Activated T-cell treated with anti-CD3 and anti-CD28 coated beads, Interleukin-2, amount 50 U/mL, for 24 hours (primary cell): ENCODE data around the gene PSTPIP1.

Experiments
- DNase-seq: peaks from one replicate; pipeline ENCODE4 v3.0.0-alpha.2; 2020
- H3K27ac Mint-ChIP-seq: 2 replicates; pipeline ENCODE4 v1.8.0; 2020; ENCODE audit warnings: mild to moderate bottlenecking, mixed read lengths
- H3K27me3 Mint-ChIP-seq: 2 replicates; pipeline ENCODE4 v1.8.0; 2020; ENCODE audit warnings: mixed read lengths
- H3K36me3 Mint-ChIP-seq: 2 replicates; pipeline ENCODE4 v1.8.0; 2020; ENCODE audit warnings: low read depth, mixed read lengths
- H3K4me1 Mint-ChIP-seq: 2 replicates; pipeline ENCODE4 v1.8.0; 2020; ENCODE audit warnings: low read depth, mixed read lengths
- H3K4me3 Mint-ChIP-seq: 2 replicates; pipeline ENCODE4 v1.8.0; 2020; ENCODE audit warnings: mild to moderate bottlenecking, moderate library complexity, mixed read lengths
- H3K9me3 Mint-ChIP-seq: 2 replicates; pipeline ENCODE4 v1.8.0; 2020; ENCODE audit warnings: mixed read lengths

PSTPIP1 gene

GRCh38 chr15:77024273-77025082 is 29.6 kb downstream of the PSTPIP1 start:
- Mint-ChIP-seq H3K27me3 (no peaks in the 10 kb centered on the region), H3K36me3 (peaks cover 92% of the 10 kb centered on the region), H3K9me3 (no peaks in the 10 kb centered on the region), H3K4me1 (peaks cover 57% of the 10 kb centered on the region), H3K4me3 (no peak overlapping the region), H3K27ac (peak overlapping the region; percentile 95)
- DNase-seq: peak; percentile 84

- H3K36me3 Mint-ChIP-seq: peaks cover 92% of the 10 kb centered on the region
- DNase-seq: peak; percentile 17
These were observed 30.4 kb downstream of the PSTPIP1 start for GRCh38 chr15:77025083-77025901.

GRCh38 chr15:77025941-77026411 is 31.1 kb downstream of the PSTPIP1 start:
- Mint-ChIP-seq H3K27ac (peak overlapping the region; percentile 82), H3K27me3 (no peaks in the 10 kb centered on the region), H3K36me3 (peaks cover 86% of the 10 kb centered on the region), H3K9me3 (no peaks in the 10 kb centered on the region), H3K4me3 (no peak overlapping the region), H3K4me1 (peaks cover 44% of the 10 kb centered on the region)
- peak; percentile 25 for DNase-seq

More at GRCh38 chr15:77025083-77025901, 30.4 kb downstream of the PSTPIP1 start:
- H3K9me3 Mint-ChIP-seq: no peaks in the 10 kb centered on the region
- H3K4me3 Mint-ChIP-seq: no peak overlapping the region
- H3K4me1 Mint-ChIP-seq: peaks cover 50% of the 10 kb centered on the region
- H3K27me3 Mint-ChIP-seq: no peaks in the 10 kb centered on the region
- H3K27ac Mint-ChIP-seq: peak overlapping the region; percentile 82

- H3K27ac Mint-ChIP-seq: peak overlapping the region; percentile 82
- no peaks in the 10 kb centered on the region for H3K27me3 Mint-ChIP-seq
- H3K4me1 Mint-ChIP-seq: peaks cover 37% of the 10 kb centered on the region
- H3K36me3 Mint-ChIP-seq: peaks cover 85% of the 10 kb centered on the region
- no peak overlapping the region for H3K4me3 Mint-ChIP-seq
- DNase-seq: peak; percentile 23
- H3K9me3 Mint-ChIP-seq: no peaks in the 10 kb centered on the region
These were observed 31.7 kb downstream of the PSTPIP1 start for GRCh38 chr15:77026501-77027110.

GRCh38 chr15:77027111-77027696 is 32.3 kb downstream of the PSTPIP1 start:
- DNase-seq: no peak
- Mint-ChIP-seq H3K4me1 (peaks cover 31% of the 10 kb centered on the region), H3K27me3 (no peaks in the 10 kb centered on the region), H3K36me3 (peaks cover 85% of the 10 kb centered on the region), H3K9me3 (no peaks in the 10 kb centered on the region), H3K4me3 (no peak overlapping the region), H3K27ac (peak overlapping the region; percentile 82)

GRCh38 chr15:77027697-77028450 is 32.9 kb downstream of the PSTPIP1 start:
- H3K4me1 Mint-ChIP-seq: peaks cover 25% of the 10 kb centered on the region
- no peaks in the 10 kb centered on the region for H3K27me3 Mint-ChIP-seq
- H3K27ac Mint-ChIP-seq: peak overlapping the region; percentile 82
- no peak overlapping the region for H3K4me3 Mint-ChIP-seq
- H3K36me3 Mint-ChIP-seq: peaks cover 85% of the 10 kb centered on the region
- DNase-seq: no peak
- no peaks in the 10 kb centered on the region for H3K9me3 Mint-ChIP-seq

- no peaks in the 10 kb centered on the region for H3K9me3 Mint-ChIP-seq
- no peaks in the 10 kb centered on the region for H3K27me3 Mint-ChIP-seq
- peak overlapping the region; percentile 79 for H3K27ac Mint-ChIP-seq
- H3K36me3 Mint-ChIP-seq: peaks cover 84% of the 10 kb centered on the region
- H3K4me1 Mint-ChIP-seq: peaks cover 17% of the 10 kb centered on the region
- no peak for DNase-seq
- no peak overlapping the region for H3K4me3 Mint-ChIP-seq
These were observed 33.7 kb downstream of the PSTPIP1 start for GRCh38 chr15:77028451-77029165.

- Mint-ChIP-seq H3K4me1 (peaks cover 10% of the 10 kb centered on the region), H3K36me3 (peaks cover 83% of the 10 kb centered on the region), H3K27ac (peak overlapping the region; percentile 79), H3K27me3 (no peaks in the 10 kb centered on the region), H3K4me3 (no peak overlapping the region), H3K9me3 (no peaks in the 10 kb centered on the region)
- DNase-seq: no peak
These were observed 34.5 kb downstream of the PSTPIP1 start for GRCh38 chr15:77029166-77030047.

- no peaks in the 10 kb centered on the region for H3K27me3 Mint-ChIP-seq
- H3K9me3 Mint-ChIP-seq: no peaks in the 10 kb centered on the region
- H3K36me3 Mint-ChIP-seq: peaks cover 87% of the 10 kb centered on the region
- H3K4me3 Mint-ChIP-seq: no peak overlapping the region
- H3K4me1 Mint-ChIP-seq: peaks cover 10% of the 10 kb centered on the region
- peak; percentile 30 for DNase-seq
- H3K27ac Mint-ChIP-seq: peak overlapping the region; percentile 66
These were observed 35.4 kb downstream of the PSTPIP1 start for GRCh38 chr15:77030048-77030927.

GRCh38 chr15:77030928-77031375 is 36.0 kb downstream of the PSTPIP1 start:
- H3K27ac Mint-ChIP-seq: peak overlapping the region; percentile 82
- peaks cover 9% of the 10 kb centered on the region for H3K4me1 Mint-ChIP-seq
- no peaks in the 10 kb centered on the region for H3K27me3 Mint-ChIP-seq
- H3K9me3 Mint-ChIP-seq: no peaks in the 10 kb centered on the region
- no peak overlapping the region for H3K4me3 Mint-ChIP-seq
- peaks cover 87% of the 10 kb centered on the region for H3K36me3 Mint-ChIP-seq
- DNase-seq: peak; percentile 32

- Mint-ChIP-seq H3K9me3 (no peaks in the 10 kb centered on the region), H3K27me3 (no peaks in the 10 kb centered on the region), H3K36me3 (peaks cover 87% of the 10 kb centered on the region), H3K4me3 (no peak overlapping the region), H3K27ac (peak overlapping the region; percentile 82), H3K4me1 (peaks cover 6% of the 10 kb centered on the region)
- DNase-seq: peak; percentile 41
These were observed 36.6 kb downstream of the PSTPIP1 start for GRCh38 chr15:77031376-77032050.
